ENCODE data around the gene C20orf173.
"Not testable (repeated sequence)": the region's sequence is repeated elsewhere in the genome, so short reads cannot be mapped to it uniquely, and the experiment has no call there.

C20orf173 gene
- total RNA-seq: 0 reads per million in 2 donors

DNA sequence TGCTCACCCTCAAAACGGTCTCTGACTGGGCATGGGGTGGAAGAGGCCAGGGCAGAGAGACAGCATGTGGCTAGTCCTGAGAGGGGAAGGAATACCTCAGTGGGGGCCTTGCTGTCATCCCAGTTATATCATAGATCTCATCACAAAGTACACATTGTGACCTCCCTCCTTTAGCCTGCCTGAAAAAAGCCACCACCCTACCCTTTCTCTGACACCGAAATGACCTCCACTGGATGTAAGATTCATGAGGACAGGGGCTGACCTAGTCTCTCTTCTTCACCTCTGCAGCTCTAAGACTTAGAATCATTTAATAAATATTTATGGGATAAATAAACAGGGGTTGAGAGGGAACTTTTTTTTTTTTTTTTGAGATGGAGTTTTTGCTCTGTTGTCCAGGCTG lies at the start of gene C20orf173:
TSS of gene C20orf173 (minus strand) at position 101 of the 400 bp plus-strand sequence. CDS start 279 bp downstream, outside the sequence.
- no peak for DNase-seq

DNA sequence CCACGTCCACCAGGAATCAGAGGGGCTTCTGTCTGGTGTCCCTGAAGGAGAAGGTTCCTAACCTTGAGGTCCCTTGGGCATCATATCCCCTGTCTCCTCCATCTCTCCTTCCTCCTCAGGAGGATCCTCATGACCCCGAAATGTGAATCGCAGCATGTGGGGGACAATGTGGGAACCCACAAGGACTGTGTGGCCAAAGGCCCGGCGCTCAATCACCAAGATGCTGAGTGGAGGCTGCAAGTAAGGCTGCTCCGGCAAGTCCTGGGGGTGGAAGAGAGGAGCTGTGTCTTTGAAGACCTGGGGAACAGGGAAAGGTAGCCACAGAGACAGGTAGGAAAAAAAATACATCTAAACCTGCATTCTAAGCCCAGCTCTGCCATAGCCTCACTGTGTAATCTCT lies 49.7 kb upstream of the C20orf173 start:
- DNase-seq: no peak

DNA sequence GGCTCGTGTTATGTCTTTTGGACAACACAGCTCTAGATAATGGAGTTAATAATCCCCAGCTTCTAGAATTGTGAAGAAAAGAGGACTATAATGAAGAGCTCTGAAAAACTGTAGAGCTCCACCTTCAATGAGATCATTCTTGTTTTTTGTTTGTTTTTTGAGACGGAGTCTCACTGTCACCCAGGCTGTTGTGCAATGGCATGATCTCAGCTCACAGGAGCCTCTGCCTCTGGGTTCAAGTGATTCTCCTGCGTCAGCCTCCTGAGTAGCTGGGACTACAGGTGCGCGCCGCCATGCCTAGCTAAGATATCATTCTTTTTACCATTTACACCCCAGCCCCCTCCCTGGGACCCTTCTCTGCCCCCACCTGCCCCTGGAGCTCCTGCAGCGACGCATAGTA lies 49.0 kb upstream of the C20orf173 start:
- DNase-seq: no peak

- DNase-seq: no peak
Measured at GRCh38 chr20:35576816-35577215, 47.4 kb upstream of the C20orf173 start.

DNA sequence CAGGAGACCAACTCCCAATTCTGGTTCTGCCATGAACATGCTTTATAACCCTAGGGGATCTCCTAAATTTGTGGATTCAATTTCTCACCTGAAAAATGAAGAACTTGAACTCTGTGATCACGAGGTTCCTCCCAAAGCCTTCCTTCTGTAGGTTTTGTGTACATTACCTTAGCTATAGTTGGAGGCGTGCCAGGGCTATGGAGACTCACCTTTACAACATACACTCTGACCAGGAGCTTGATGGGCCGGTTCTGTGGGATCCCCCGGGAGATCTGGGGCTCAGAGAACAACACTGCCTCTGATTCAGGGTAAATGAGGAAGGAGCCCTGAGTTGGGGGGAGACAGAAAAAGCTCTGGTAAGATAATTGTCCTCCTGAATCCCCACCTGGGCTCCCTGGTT lies 46.5 kb upstream of the C20orf173 start:
- no peak for DNase-seq

DNA sequence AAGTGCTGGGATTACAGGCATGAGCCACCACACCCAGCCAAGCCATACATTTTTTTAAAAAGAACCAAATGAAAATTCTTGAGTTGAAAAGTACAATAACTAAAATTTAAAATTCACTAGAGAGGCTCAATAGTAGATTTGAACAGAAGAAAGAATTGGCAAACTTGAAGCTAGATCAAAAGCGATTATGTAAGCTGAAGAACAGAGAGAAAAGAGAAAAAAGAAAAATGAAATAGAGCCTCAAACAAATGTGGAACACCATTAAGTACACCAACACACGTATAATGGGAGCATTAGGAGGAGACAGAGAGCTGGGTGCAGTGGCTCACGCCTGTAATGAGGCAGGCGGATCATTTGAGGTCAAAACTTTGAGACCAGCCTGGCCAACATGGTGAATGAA lies 43.4 kb upstream of the C20orf173 start:
- DNase-seq: no peak

DNA sequence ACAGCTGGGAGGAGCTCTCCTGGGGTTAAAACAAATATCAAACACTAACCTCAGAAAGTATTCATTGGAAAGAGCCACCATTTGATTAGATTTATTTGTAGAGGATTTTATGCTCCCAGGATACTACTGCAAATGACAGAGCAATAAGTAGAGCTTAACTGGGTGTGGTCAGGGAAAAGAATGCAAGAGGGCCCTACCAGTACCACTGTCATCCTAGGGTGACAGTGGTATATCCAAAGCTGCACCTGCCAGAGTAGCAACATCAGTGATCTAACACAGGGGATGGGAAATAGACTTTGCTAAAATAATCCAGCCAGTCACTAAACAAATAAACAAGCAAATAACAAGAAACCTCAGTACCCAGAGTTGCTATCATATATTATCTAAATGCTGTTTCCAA lies 42.1 kb upstream of the C20orf173 start:
- DNase-seq: no peak

- no peak for DNase-seq
Measured at GRCh38 chr20:35568645-35569044, 39.2 kb upstream of the C20orf173 start.

- no peak for DNase-seq
Measured at GRCh38 chr20:35564905-35565304, 35.5 kb upstream of the C20orf173 start.

DNA sequence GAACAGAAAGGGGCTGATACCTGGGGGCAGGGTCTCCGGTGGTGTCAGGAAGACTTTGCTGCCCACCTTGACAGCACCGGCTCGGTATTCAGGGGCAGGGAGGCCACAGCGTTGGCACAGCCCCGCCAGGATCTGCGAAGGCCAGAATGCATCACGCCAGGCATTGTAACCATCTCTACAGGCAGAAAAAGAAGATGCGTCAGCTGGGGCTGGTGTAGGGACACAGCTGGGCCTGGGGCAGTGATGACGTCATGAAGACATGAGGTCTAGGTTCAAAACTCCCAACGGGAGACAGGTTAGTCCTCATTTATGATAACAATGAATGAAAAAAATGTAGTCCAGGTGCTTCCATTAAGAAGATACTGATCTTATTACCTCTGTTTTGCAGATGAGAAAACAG lies 34.4 kb upstream of the C20orf173 start:
- no peak for DNase-seq

- DNase-seq: no peak
Measured at GRCh38 chr20:35562541-35563110, 33.2 kb upstream of the C20orf173 start.

- no peak for DNase-seq
Measured at GRCh38 chr20:35561671-35562070, 32.2 kb upstream of the C20orf173 start.

DNA sequence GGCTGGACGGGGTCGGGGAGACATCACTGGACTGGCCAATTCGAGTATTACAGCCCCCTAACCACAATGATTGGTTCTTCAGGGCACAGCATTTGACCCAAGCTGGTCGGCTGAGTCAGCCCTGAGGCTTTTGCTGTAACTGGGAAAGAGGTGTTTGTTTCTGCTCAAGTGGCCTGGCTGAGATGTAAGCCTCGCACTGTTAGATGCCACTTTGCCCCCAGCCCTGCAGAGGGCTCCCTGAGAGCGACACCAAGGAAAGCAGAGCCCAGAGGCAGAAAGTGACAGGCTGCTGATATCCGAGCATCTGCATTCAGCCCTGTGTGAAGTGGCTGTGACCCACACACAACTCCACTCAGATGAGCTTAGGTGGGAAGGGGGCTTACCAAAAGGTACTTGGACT lies 31.8 kb upstream of the C20orf173 start:
- DNase-seq: no peak

GRCh38 chr20:35560541-35560940 lies 31.1 kb upstream of the C20orf173 start:
- no peak for DNase-seq

DNA sequence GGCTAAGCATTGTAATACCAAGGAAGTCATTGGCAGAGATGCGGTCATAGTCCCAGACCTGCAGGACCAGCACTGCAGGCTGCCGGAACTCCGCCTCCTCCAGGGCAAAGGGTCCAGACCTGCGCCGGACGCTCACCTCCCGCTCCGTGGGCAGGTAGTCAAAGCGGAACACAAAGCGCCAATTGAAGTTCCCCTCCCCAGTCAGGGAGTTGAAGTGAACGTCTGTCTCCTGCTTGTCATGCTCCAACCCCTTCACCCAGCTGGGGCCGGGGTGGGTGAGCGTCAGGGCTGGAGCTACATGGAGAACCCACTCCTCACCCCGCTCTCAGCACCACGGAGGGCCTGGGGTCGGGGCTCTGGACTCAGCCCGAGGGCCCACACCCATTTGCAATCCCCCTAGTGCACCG lies 30.7 kb upstream of the C20orf173 start:
- no peak for DNase-seq

- DNase-seq: no peak
Measured at GRCh38 chr20:35559042-35559693, 29.7 kb upstream of the C20orf173 start.

DNA sequence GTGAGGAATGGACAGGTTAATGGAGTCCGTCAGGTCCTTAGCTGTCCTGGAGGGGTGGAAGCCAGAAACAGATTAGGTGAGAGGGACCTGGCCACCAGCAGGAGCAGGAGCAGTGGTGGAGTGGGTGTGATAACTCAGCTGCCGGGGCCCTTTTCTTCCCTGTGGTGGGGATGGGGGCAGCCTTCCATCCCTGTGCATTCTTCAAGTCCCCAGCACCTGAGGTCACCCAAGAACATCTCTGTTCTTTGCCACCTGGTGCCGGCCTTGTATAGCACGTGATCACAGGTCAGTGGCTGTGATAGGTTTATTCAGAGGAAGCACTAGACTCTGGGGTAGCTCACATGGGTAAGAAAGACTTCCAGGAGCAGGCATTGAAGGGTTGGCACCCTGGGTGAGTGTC lies 29.0 kb upstream of the C20orf173 start:
- DNase-seq: no peak

- no peak for DNase-seq
Measured at GRCh38 chr20:35556871-35557270, 27.4 kb upstream of the C20orf173 start.

- DNase-seq: no peak
Measured at GRCh38 chr20:35555951-35556645, 26.6 kb upstream of the C20orf173 start.

DNA sequence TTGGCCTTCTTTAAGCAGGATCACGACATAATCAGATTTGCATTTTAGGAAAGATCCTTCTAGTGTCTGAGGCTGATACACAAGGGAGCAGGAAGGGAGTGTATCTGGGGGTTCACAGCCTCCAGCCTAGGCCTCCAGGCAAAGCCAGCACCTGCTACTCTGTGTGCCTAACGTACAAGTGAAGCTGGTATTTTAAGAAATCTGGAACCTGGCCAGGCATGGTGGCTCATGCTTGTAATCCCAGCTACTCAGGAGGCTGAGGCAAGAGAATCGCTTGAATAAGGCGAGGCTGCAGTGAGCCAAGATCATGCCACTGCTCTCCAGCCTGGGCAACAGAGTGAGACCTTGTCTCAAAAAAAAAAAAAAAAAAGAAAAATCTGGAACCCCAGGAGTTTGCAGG lies 26.0 kb upstream of the C20orf173 start:
- not testable (repeated sequence) for DNase-seq

DNA sequence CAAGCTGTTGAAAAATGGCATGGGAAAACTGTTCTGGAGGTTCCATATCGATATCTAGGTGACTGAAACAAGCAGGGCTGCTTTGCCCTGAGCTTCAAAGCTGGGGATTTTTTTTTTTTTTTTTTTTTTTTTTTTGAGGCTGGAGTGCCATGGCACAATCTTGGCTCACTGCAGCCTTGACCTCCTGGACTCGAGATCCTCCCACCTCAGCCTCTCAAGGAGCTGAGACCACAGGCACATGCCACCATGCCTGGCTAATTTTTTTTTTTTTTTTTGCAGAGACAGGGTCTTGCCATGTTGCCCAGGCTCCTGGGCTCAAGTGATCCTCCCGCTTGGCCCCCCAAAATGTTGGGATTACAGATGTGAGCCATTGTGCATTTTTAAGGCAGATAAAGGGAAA lies 23.5 kb upstream of the C20orf173 start:
- no peak for DNase-seq

GRCh38 chr20:35551503-35551902 lies 22.1 kb upstream of the C20orf173 start:
- no peak for DNase-seq

DNA sequence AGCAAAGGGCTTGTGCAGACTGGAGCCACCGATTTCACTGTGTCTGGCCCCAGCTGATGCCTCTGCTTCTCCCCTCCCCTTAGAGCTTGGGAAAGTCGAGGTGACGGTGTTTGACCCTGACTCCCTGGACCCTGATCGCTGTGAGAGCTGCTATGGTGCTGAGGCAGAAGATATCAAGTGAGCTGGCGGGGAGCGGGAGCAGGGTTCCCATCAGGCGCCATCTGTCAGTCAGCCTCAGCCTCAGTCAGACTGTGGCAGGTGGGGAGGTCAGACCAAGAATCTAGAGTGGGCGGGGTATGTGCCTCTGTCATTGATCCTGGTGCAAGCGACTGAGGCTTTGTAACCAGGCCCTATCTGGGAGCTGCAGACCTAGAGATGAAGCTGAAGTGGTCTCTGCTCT lies 17.9 kb upstream of the C20orf173 start:
- DNase-seq: no peak

GRCh38 chr20:35546127-35546526 lies 16.7 kb upstream of the C20orf173 start:
- no peak for DNase-seq

Data from T-helper 9 cell (primary cell).